A673 (cell line): ENCODE measurements around the gene JMJD1C.

ENCODE experiments used
- EZH2 ChIP-seq: fragments of 200-600 bp; sonication (generic); IDR thresholded peaks from 2 replicates; pipeline ENCODE4 v1.6.1; 2017; ENCODE audit warnings: borderline replicate concordance, low read depth, mild to moderate bottlenecking, mixed read lengths, antibody characterized with exemption, low read length; ENCODE audit not compliant: poor library complexity, severe bottlenecking
- TF ChIP-seq, protein P1 (sequence below): fragments of 300-800, 200-600 bp; sonication (generic); conservative IDR thresholded peaks from 2 replicates; pipeline ENCODE4 v1.5.1; 2017; ENCODE audit warnings: low read depth, mild to moderate bottlenecking, antibody characterized with exemption, low read length, moderate library complexity, mixed read lengths

DNA sequence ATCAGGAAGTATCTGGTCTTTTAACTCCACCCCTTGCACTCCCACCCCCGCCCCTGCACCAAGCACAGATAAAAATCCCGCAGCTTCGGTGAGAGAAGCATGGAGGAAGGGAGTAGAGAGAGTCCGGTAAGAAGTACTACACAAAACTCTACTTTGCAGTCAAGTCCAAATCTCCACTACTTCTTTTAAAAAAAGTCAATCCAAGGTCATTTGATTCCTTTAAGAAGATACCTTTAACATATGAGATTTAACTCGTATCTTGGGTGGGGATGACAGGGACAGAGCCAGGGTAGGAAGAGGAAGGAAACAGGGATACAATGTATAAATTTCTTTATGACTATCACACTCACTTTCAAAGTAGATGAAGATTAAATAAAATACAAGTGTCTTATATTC is 200.6 kb downstream of the JMJD1C start:
- TF ChIP-seq, protein P1, sequence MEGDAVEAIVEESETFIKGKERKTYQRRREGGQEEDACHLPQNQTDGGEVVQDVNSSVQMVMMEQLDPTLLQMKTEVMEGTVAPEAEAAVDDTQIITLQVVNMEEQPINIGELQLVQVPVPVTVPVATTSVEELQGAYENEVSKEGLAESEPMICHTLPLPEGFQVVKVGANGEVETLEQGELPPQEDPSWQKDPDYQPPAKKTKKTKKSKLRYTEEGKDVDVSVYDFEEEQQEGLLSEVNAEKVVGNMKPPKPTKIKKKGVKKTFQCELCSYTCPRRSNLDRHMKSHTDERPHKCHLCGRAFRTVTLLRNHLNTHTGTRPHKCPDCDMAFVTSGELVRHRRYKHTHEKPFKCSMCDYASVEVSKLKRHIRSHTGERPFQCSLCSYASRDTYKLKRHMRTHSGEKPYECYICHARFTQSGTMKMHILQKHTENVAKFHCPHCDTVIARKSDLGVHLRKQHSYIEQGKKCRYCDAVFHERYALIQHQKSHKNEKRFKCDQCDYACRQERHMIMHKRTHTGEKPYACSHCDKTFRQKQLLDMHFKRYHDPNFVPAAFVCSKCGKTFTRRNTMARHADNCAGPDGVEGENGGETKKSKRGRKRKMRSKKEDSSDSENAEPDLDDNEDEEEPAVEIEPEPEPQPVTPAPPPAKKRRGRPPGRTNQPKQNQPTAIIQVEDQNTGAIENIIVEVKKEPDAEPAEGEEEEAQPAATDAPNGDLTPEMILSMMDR: no peak
- no peak for TF ChIP-seq EZH2
